Vagina (tissue), 2 donors: ENCODE results near the gene DAB1.

ENCODE experiments used
- CTCF ChIP-seq, 3 experiments: fragments of 450-650 bp in 2 of 3; fragments of 200-600 bp in 1 of 3; sonication (generic) in 1 of 3; IDR thresholded peaks; one replicate each; pipeline ENCODE4 v1.5.1; 2017 to 2019; ENCODE audit warnings: antibody characterized with exemption in 3 of 3, mild to moderate bottlenecking in 2 of 3, moderate library complexity in 2 of 3
- POLR2A ChIP-seq, 2 donors: fragments of 450-650 bp; IDR thresholded peaks; one replicate each; pipeline ENCODE4 v1.6.1; 2017; ENCODE audit warnings: antibody characterized with exemption in 2 of 2, mild to moderate bottlenecking in 2 of 2, moderate library complexity in 2 of 2
- POLR2AphosphoS5 ChIP-seq, 2 donors: sonication (generic); formaldehyde crosslinking; IDR thresholded peaks; one replicate each; pipeline ENCODE4 v1.9.0; 2017; ENCODE audit warnings: antibody characterized with exemption in 2 of 2, mild to moderate bottlenecking in 2 of 2, low read depth in 1 of 2; ENCODE audit not compliant: insufficient read depth in 1 of 2

- TF ChIP-seq CTCF (IDR thresholded peaks at IDR 0.05) (no peak), POLR2AphosphoS5 (IDR thresholded peaks at IDR 0.05; ENCODE audit: insufficient read depth in 1 of 2, low read depth in 1 of 2) (no peak), POLR2A (IDR thresholded peaks at IDR 0.05) (no peak)
Measured at GRCh38 chr1:57302812-57303596, 120.9 kb downstream of the DAB1 start.
